Measurements from ENCODE around the gene PGGHG. TPM values are rescaled to one million over a fixed set of nuclear protein-coding genes. Genes with fewer than 3 reads are reported as not detected.
A peak's percentile ranks its signal among the peaks of the same experiment; 100 is the strongest.

PGGHG gene
- total RNA-seq, 2 experiments from 2014 or later, result 670 to 671 TPM

- H3K4me1 Mint-ChIP-seq (ENCODE audit: low read depth), result peaks cover 61% of the 10 kb centered on the region
- peaks cover 15% of the 10 kb centered on the region for H3K36me3 Mint-ChIP-seq (ENCODE audit: low read depth)
- DNase-seq (peak in 7 of 14 experiments; percentile 23 to 70 (median 48)), ATAC-seq (ENCODE audit: poor library complexity) (peak; percentile 32)
- H3K27ac ChIP-seq (ENCODE audit: low read depth in 1 of 2, low read length in 2 of 2), result peak overlapping the region in 1 of 2 donors; percentile 4
- no peaks in the 10 kb centered on the region for H3K9me3 Mint-ChIP-seq
- peaks cover 10 to 23% of the 10 kb centered on the region in 2 experiments for H3K27me3 ChIP-seq (ENCODE audit: control insufficient read depth in 1 of 2, insufficient read depth in 2 of 2, low read length in 2 of 2)
- peaks cover 57% of the 10 kb centered on the region for H3K4me1 ChIP-seq (ENCODE audit: insufficient read depth, low read length)
- no peaks in the 10 kb centered on the region for H3K9me3 ChIP-seq (ENCODE audit: control insufficient read depth in 1 of 2, insufficient read depth in 1 of 2, low read length in 2 of 2)
- peak overlapping the region; percentile 93 for H3K4me3 Mint-ChIP-seq
- POLR2A ChIA-PET, result interaction anchor here (0.7 to 9.1 kb wide), 18 partner anchors 8 to 226 kb away, joined by 3 to 185 read pairs (median 7); partner anchors contain the start of genes BET1L, IFITM2, PGGHG and PSMD13
- H3K27me3 Mint-ChIP-seq, result peaks cover 12% of the 10 kb centered on the region
- H3K4me3 ChIP-seq (ENCODE audit: low read length), result peak overlapping the region; percentile 53
- peak overlapping the region; percentile 81 for H3K27ac Mint-ChIP-seq
- CTCF ChIA-PET, result interaction anchor here (1.1 to 3.3 kb wide), 5 partner anchors 9 to 36 kb away, joined by 3 to 29 read pairs (median 4); no protein-coding TSS in a partner anchor
- no peaks in the 10 kb centered on the region for H3K36me3 ChIP-seq (ENCODE audit: insufficient read depth, low read length)
- intact Hi-C loops (cut with DNase I, micrococcal nuclease), result loop anchor here in 1 of 2 experiments (1.0 kb wide), 1 partner anchor 7 kb away; no protein-coding TSS in a partner anchor
- no peak for TF ChIP-seq CTCF (IDR thresholded peaks at IDR 0.05)
Observed at GRCh38 chr11:280706-281485, 8.0 kb upstream of the PGGHG start.

- Mint-ChIP-seq H3K4me1 (ENCODE audit: low read depth) (peaks cover 58% of the 10 kb centered on the region), H3K36me3 (ENCODE audit: low read depth) (peaks cover 15% of the 10 kb centered on the region), H3K27ac (peak overlapping the region; percentile 81), H3K27me3 (peaks cover 12% of the 10 kb centered on the region), H3K9me3 (no peaks in the 10 kb centered on the region), H3K4me3 (peak overlapping the region; percentile 93)
- peak overlapping the region in 1 of 2 donors; percentile 4 for H3K27ac ChIP-seq (ENCODE audit: low read depth in 1 of 2, low read length in 2 of 2)
- H3K27me3 ChIP-seq (ENCODE audit: control insufficient read depth in 1 of 2, insufficient read depth in 2 of 2, low read length in 2 of 2), result peaks cover 10 to 23% of the 10 kb centered on the region in 2 experiments
- CTCF ChIA-PET, result interaction anchor here (3.3 kb wide), 1 partner anchor 30 kb away, joined by 29 read pairs; no protein-coding TSS in a partner anchor
- ATAC-seq (ENCODE audit: poor library complexity) (peak; percentile 16), DNase-seq (peak in 1 of 14 experiments; percentile 59)
- no peak for TF ChIP-seq CTCF (IDR thresholded peaks at IDR 0.05)
- H3K4me3 ChIP-seq (ENCODE audit: low read length), result peak overlapping the region; percentile 53
- POLR2A ChIA-PET, result interaction anchor here (0.7 to 9.1 kb wide), 15 partner anchors 7 to 134 kb away, joined by 3 to 185 read pairs (median 7); partner anchors contain the start of genes BET1L, IFITM2, PGGHG and PSMD13
- intact Hi-C loops (cut with DNase I, micrococcal nuclease), result no loop called here
- H3K4me1 ChIP-seq (ENCODE audit: insufficient read depth, low read length), result peaks cover 64% of the 10 kb centered on the region
- H3K9me3 ChIP-seq (ENCODE audit: control insufficient read depth in 1 of 2, insufficient read depth in 1 of 2, low read length in 2 of 2), result no peaks in the 10 kb centered on the region
- H3K36me3 ChIP-seq (ENCODE audit: insufficient read depth, low read length), result no peaks in the 10 kb centered on the region
Observed at GRCh38 chr11:281486-282161, 7.3 kb upstream of the PGGHG start.

GRCh38 chr11:282171-282570 is 6.8 kb upstream of the PGGHG start:
- peak overlapping the region; percentile 81 for H3K27ac Mint-ChIP-seq
- ChIA-PET POLR2A (interaction anchor here (0.7 to 9.1 kb wide), 8 partner anchors 7 to 86 kb away, joined by 3 to 185 read pairs (median 17); partner anchors contain the start of genes BET1L, PGGHG, PSMD13 and RIC8A), CTCF (no interaction called here)
- no peak overlapping the region for H3K27ac ChIP-seq (ENCODE audit: low read depth in 1 of 2, low read length in 2 of 2)
- peak overlapping the region; percentile 93 for H3K4me3 Mint-ChIP-seq
- peaks cover 58% of the 10 kb centered on the region for H3K4me1 Mint-ChIP-seq (ENCODE audit: low read depth)
- DNase-seq (peak in 1 of 14 experiments; percentile 21), ATAC-seq (ENCODE audit: poor library complexity) (no peak)
- no peaks in the 10 kb centered on the region for H3K9me3 Mint-ChIP-seq
- H3K9me3 ChIP-seq (ENCODE audit: control insufficient read depth in 1 of 2, insufficient read depth in 1 of 2, low read length in 2 of 2), result no peaks in the 10 kb centered on the region
- H3K4me3 ChIP-seq (ENCODE audit: low read length), result peak overlapping the region; percentile 53
- peaks cover 12% of the 10 kb centered on the region for H3K27me3 Mint-ChIP-seq
- H3K4me1 ChIP-seq (ENCODE audit: insufficient read depth, low read length), result peaks cover 69% of the 10 kb centered on the region
- TF ChIP-seq CTCF (IDR thresholded peaks at IDR 0.05), result no peak
- H3K27me3 ChIP-seq (ENCODE audit: control insufficient read depth in 1 of 2, insufficient read depth in 2 of 2, low read length in 2 of 2), result peaks cover 10 to 23% of the 10 kb centered on the region in 2 experiments
- H3K36me3 ChIP-seq (ENCODE audit: insufficient read depth, low read length), result no peaks in the 10 kb centered on the region
- peaks cover 20% of the 10 kb centered on the region for H3K36me3 Mint-ChIP-seq (ENCODE audit: low read depth)
- intact Hi-C loops (cut with DNase I, micrococcal nuclease), result no loop called here
